Common myeloid progenitor, CD34-positive (primary cell): ENCODE results near the gene PIK3AP1. TPM values are rescaled to one million over a fixed set of nuclear protein-coding genes. Genes with fewer than 3 reads are reported as not detected.

ENCODE experiments used
- CTCF ChIA-PET: fragments of 350-600 bp; sonication (Branson Sonifier 250); formaldehyde crosslinking; loops from one replicate; lab custom pipeline; 2021; ENCODE audit warnings: antibody characterized with exemption; lab: Charles Lee
- POLR2A ChIA-PET: fragments of 350-600 bp; sonication (Branson Sonifier 250); formaldehyde crosslinking; loops from one replicate; lab custom pipeline; 2021; ENCODE audit warnings: antibody characterized with exemption; lab: Charles Lee
- DNase-seq, 3 donors: peaks; one replicate each; pipeline versions ENCODE4 v3.0.0 to v3.0.0-alpha.2; 2013
- H3K27ac ChIP-seq, 2 experiments: 1 replicate in 1 of 2; 2 replicates in 1 of 2; pipeline ENCODE4 v1.7.0; 2013; ENCODE audit warnings: inconsistent platforms in 2 of 2, low read length in 2 of 2, mild to moderate bottlenecking in 2 of 2, low read depth in 1 of 2, moderate library complexity in 1 of 2; ENCODE audit not compliant: severe bottlenecking in 2 of 2, insufficient read depth in 1 of 2, poor library complexity in 1 of 2
- H3K27me3 ChIP-seq, 5 experiments: replicated peaks in 2 of 5; 1 replicate in 3 of 5; 2 replicates in 2 of 5; pipeline versions ENCODE4 v1.6.1 to v1.7.0; 2013; ENCODE audit warnings: low read length in 4 of 5, mild to moderate bottlenecking in 2 of 5, moderate library complexity in 2 of 5, inconsistent platforms in 1 of 5; ENCODE audit not compliant: insufficient read depth in 5 of 5, control insufficient read depth in 4 of 5
- H3K36me3 ChIP-seq, 4 experiments: 1 replicate in 2 of 4; 2 replicates in 2 of 4; pipeline versions ENCODE4 v1.6.1 to v1.7.0; 2013; ENCODE audit warnings: low read length in 3 of 4, control low read depth in 1 of 4, mild to moderate bottlenecking in 1 of 4; ENCODE audit not compliant: control insufficient read depth in 4 of 4, insufficient read depth in 4 of 4
- H3K4me1 ChIP-seq, 4 experiments: 1 replicate in 3 of 4; 2 replicates in 1 of 4; pipeline versions ENCODE4 v1.6.1 to v1.7.1; 2013; ENCODE audit warnings: low read length in 3 of 4, mild to moderate bottlenecking in 3 of 4, control low read depth in 1 of 4, inconsistent platforms in 1 of 4, moderate library complexity in 1 of 4; ENCODE audit not compliant: control insufficient read depth in 4 of 4, insufficient read depth in 4 of 4; ENCODE audit errors: control extremely low read depth in 1 of 4
- H3K4me3 ChIP-seq, 7 experiments: 1 replicate in 4 of 7; 2 replicates in 3 of 7; pipeline versions ENCODE4 v1.5.1 to v1.7.0; 2013; ENCODE audit warnings: mild to moderate bottlenecking in 7 of 7, low read length in 6 of 7, moderate library complexity in 6 of 7, inconsistent platforms in 2 of 7, low read depth in 2 of 7, control low read depth in 1 of 7; ENCODE audit not compliant: insufficient read depth in 4 of 7, control insufficient read depth in 1 of 7; ENCODE audit errors: extremely low read depth in 1 of 7
- H3K9me3 ChIP-seq, 5 experiments: 1 replicate in 4 of 5; 2 replicates in 1 of 5; pipeline versions ENCODE4 v1.6.1 to v1.7.1; 2013; ENCODE audit warnings: low read length in 4 of 5, mild to moderate bottlenecking in 2 of 5, inconsistent platforms in 1 of 5, low read depth in 1 of 5, moderate library complexity in 1 of 5; ENCODE audit not compliant: control insufficient read depth in 4 of 5, insufficient read depth in 2 of 5; ENCODE audit errors: control extremely low read depth in 1 of 5
- WGBS: methylation state at CpG from one replicate; pipeline ENCODE4 v1.1.5; 2013; ENCODE audit not compliant: insufficient coverage; 5-methylcytosine and 5-hydroxymethylcytosine counted together
- polyA plus RNA-seq: library from polyadenylated mRNA; unstranded; fragments of 120-200 nt; gene quantifications from one replicate; pipeline ENCODE4 v1.2.1, GENCODE V29; 2013

PIK3AP1 gene, protein sequence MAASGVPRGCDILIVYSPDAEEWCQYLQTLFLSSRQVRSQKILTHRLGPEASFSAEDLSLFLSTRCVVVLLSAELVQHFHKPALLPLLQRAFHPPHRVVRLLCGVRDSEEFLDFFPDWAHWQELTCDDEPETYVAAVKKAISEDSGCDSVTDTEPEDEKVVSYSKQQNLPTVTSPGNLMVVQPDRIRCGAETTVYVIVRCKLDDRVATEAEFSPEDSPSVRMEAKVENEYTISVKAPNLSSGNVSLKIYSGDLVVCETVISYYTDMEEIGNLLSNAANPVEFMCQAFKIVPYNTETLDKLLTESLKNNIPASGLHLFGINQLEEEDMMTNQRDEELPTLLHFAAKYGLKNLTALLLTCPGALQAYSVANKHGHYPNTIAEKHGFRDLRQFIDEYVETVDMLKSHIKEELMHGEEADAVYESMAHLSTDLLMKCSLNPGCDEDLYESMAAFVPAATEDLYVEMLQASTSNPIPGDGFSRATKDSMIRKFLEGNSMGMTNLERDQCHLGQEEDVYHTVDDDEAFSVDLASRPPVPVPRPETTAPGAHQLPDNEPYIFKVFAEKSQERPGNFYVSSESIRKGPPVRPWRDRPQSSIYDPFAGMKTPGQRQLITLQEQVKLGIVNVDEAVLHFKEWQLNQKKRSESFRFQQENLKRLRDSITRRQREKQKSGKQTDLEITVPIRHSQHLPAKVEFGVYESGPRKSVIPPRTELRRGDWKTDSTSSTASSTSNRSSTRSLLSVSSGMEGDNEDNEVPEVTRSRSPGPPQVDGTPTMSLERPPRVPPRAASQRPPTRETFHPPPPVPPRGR
- 28.4 TPM for polyA plus RNA-seq

DNA sequence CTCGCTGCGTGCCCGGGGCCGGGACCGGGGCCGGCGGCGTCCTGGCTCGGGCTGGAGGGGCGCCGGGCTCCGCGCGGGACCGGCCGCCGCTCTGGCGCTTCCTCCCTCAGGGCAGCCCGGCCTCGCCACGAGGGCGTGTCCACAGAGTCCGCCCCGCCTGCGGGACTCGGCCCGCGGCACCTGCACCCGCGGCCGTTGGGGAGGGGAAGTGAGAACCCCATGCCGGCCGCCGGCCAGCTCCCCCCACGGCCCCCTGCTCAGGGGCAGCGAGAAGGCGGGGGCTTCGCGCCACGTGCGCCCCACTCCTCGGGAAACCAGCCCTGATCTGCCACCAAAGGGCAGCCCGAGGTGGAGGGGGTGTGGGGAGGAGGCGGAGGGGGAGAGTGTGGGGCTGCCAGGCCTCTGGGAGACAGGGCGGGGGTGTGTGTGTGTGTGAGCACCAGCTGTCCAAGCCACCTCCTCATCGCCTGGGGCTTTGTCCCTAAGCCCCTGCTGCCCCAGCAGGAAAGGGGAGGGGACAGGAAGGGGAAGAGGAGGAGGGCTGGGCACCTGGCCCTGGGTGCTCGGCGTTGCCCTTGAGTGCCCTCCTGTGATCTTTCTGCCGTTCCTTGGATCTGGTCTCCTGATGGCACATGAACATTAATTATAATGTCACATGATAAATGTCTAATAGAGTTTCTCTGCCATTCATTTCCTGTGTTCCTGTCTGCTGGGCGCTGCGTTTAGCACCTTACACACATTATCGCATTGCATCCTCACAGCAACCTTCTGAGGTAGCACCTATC lies at the start of gene PIK3AP1:
PIK3AP1 (minus strand) TSS at position 93 of the 785 bp plus-strand sequence. CDS start 120 bp downstream, outside the sequence.
- Histone ChIP-seq H3K4me1 (peaks cover 21 to 48% (median 35%) of the 10 kb centered on the region in 4 experiments), H3K27ac (peak within 1 kb of the TSS; percentile 9 to 76), H3K4me3 (peak within 1 kb of the TSS; percentile 74 to 93 (median 83)), H3K9me3 (no peaks in the 10 kb centered on the region), H3K36me3 (peaks cover 0 to 6% (median 0%) of the 10 kb centered on the region in 4 experiments), H3K27me3 (no peaks in the 10 kb centered on the region)
- WGBS: 1% methylated on average over 15 of the region's 52 CpGs
- CTCF ChIA-PET: interaction anchor here (0.9 to 2.6 kb wide), 12 partner anchors 10 to 109 kb away, joined by 3 to 11 read pairs (median 5); no protein-coding TSS in a partner anchor
- DNase-seq: peak; percentile 47 to 85 (median 73)
- POLR2A ChIA-PET: interaction anchor here (0.8 kb wide), 1 partner anchor 112 kb away, joined by 3 read pairs; no protein-coding TSS in a partner anchor

DNA sequence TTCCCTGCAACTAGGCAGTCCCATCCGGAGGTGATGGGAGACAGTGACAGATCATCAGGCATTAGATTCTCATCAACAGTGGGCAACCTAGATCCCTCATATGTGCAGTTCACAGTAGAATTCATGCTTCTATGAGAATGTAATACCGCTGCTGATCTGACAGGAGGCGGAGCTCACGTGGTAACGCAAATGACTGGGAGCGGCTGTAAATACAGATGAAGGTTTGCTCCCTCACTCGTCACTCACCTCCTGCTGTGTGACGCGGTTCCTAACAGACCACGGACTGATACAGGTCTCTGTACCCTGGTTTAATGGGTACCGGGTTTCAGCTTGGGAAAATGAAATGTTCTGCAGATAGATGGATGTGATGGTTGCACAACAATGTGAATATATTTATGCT lies 47.8 kb upstream of the PIK3AP1 start:
- no peaks in the 10 kb centered on the region for H3K27me3 ChIP-seq
- no peak overlapping the region for H3K4me3 ChIP-seq
- ChIA-PET POLR2A (no interaction called here), CTCF (interaction anchor here (0.9 to 2.0 kb wide), 4 partner anchors 21 to 127 kb away, joined by 3 to 7 read pairs (median 3); no protein-coding TSS in a partner anchor)
- DNase-seq: no peak
- peaks cover 0 to 13% (median 11%) of the 10 kb centered on the region in 5 experiments for H3K9me3 ChIP-seq
- no peak overlapping the region for H3K27ac ChIP-seq
- 94% methylated on average over 7 of the region's 11 CpGs for WGBS
- no peaks in the 10 kb centered on the region for H3K36me3 ChIP-seq
- H3K4me1 ChIP-seq: peaks cover 0 to 14% (median 10%) of the 10 kb centered on the region in 4 experiments

DNA sequence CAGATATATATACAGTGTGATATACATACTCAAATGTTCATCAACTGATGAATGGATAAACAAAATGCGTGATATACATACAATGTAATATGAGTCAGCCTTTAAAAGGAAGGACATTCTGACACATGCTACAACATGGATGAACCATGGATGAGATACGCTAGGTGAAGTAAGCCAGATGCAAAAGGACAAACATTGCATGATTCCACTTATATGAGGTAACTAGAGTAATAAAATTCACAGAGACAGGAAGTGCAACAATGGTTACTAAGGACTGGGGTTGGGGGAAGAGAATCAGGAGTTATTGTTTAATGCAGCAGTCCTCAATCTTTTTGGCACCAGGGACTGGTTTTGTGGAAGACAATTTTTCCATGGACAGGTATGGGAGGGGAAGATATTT lies 47.3 kb upstream of the PIK3AP1 start:
- Histone ChIP-seq H3K27me3 (no peaks in the 10 kb centered on the region), H3K4me3 (no peak overlapping the region), H3K27ac (no peak overlapping the region), H3K36me3 (no peaks in the 10 kb centered on the region), H3K9me3 (peaks cover 0 to 12% (median 9%) of the 10 kb centered on the region in 5 experiments), H3K4me1 (peaks cover 0 to 14% (median 10%) of the 10 kb centered on the region in 4 experiments)
- DNase-seq: no peak
- POLR2A ChIA-PET: no interaction called here
- CTCF ChIA-PET: interaction anchor here (0.6 to 2.0 kb wide), 3 partner anchors 22 to 127 kb away, joined by 3 to 7 read pairs (median 3); no protein-coding TSS in a partner anchor
- WGBS: 100% methylated on average over 1 of the region's 2 CpGs

DNA sequence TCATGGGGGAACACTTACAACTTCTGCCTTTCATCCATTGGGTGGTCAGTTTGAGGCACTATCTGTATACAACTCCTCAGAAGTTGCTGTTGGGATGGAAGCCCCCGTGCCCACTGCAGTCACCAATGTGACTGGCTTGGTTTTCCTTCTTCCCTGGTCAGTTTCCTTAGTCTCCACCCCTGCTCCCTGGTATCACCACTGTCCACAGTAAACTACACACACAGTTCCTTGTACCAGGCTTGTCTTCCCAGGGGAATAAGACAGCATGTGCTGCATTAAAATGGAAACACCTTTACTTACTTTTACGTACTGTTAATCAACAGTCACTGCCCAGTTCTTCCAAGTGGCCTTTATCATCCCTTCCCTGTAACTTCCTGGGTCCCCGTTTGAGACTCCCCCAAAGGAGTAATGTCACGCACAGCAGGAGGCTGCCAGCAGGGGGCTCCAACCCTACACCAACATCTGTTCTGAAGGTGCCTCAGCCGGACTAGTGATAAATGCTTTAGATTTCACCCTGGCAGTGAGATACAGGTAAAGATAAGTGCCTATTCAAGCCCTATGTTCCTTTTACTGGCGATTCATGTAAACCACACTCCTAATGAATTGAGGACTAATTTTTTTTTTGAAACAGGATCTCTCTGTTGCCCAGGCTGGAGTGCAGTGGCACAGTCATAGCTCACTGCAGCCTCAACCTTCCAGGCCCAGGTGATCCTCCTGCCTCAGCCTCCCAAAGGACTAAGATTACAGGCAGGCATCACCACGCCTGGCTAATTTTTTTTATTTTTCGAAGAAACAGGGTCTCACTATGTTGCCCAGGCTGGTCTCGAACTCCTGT lies 45.3 kb upstream of the PIK3AP1 start:
- WGBS: 63% methylated on average over 6 of the region's 9 CpGs
- Histone ChIP-seq H3K4me1 (peaks cover 0 to 14% (median 10%) of the 10 kb centered on the region in 4 experiments), H3K27me3 (no peaks in the 10 kb centered on the region), H3K9me3 (peaks cover 0 to 3% (median 2%) of the 10 kb centered on the region in 5 experiments), H3K4me3 (no peak overlapping the region), H3K27ac (no peak overlapping the region), H3K36me3 (no peaks in the 10 kb centered on the region)
- CTCF ChIA-PET: interaction anchor here (0.8 to 1.8 kb wide), 3 partner anchors 29 to 64 kb away, joined by 4 to 8 read pairs (median 4); no protein-coding TSS in a partner anchor
- DNase-seq: peak; percentile 67 to 82 (median 81)
- POLR2A ChIA-PET: no interaction called here

DNA sequence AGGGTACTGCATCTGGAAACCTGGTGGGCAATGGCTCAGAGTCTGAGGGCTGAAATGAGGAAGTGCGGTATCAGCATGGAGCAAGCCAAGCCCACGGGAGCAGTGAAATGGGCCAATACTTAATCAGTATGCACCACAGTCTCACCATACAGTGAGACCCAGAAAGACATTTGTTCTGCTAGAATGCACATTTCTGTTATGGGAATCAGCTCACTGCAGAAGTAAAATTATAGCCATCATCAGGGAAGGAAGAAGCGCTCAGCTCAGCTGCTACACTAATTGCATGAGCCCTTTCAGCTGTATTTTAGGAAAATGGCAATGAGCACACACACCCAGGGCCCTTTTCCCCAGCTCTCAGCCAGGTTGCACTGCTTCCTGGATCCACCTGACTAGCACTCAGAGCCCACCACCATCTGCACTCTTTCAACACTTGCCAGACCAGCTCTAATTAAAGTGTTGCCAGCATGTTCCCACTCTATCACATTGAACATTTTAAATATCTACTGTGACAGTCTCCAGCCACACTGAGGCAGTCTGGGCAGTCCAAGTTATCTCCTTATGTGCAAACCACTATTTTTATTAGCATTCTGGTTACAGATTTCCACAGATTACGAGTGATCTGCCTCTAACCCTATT lies 44.2 kb upstream of the PIK3AP1 start:
- Histone ChIP-seq H3K4me3 (no peak overlapping the region), H3K36me3 (no peaks in the 10 kb centered on the region), H3K4me1 (peaks cover 0 to 14% (median 10%) of the 10 kb centered on the region in 4 experiments), H3K27me3 (no peaks in the 10 kb centered on the region), H3K27ac (no peak overlapping the region), H3K9me3 (no peaks in the 10 kb centered on the region)
- DNase-seq: peak in 2 of 3 donors; percentile 67 to 77
- CTCF ChIA-PET: interaction anchor here (0.6 to 3.0 kb wide), 14 partner anchors 10 to 123 kb away, joined by 3 to 24 read pairs (median 3); no protein-coding TSS in a partner anchor
- POLR2A ChIA-PET: no interaction called here
- WGBS: 65% methylated on average over 4 of the region's 4 CpGs
